ENCODE measurements around the gene ADAP1.

- TF ChIP-seq CTCF (IDR thresholded peaks at IDR 0.05) (no peak), POLR2A (IDR thresholded peaks at IDR 0.05) (no peak)
Observed at GRCh38 chr7:975702-976473, 21.4 kb upstream of the ADAP1 start.
